Measurements from ENCODE around the gene GALNT13. TPM values are rescaled to one million over a fixed set of nuclear protein-coding genes. Genes with fewer than 3 reads are reported as not detected.

Gene GALNT13
- total RNA-seq, 1 donor from 2014 or later: 0.40 TPM

- DNase-seq (ENCODE audit: low read depth): no peak
These were observed 73.1 kb downstream of the GALNT13 start for GRCh38 chr2:153944800-153945199.

- DNase-seq (ENCODE audit: low read depth): no peak
These were observed 74.3 kb downstream of the GALNT13 start for GRCh38 chr2:153946036-153946435.

GRCh38 chr2:153953761-153954160 is 82.0 kb downstream of the GALNT13 start:
- no peak for DNase-seq (ENCODE audit: low read depth)

GRCh38 chr2:153963256-153963655 is 91.5 kb downstream of the GALNT13 start:
- DNase-seq (ENCODE audit: low read depth): peak; percentile 1

GRCh38 chr2:153967248-153967973 is 95.7 kb downstream of the GALNT13 start:
- DNase-seq (ENCODE audit: low read depth): no peak

- no peak for DNase-seq (ENCODE audit: low read depth)
These were observed 99.5 kb downstream of the GALNT13 start for GRCh38 chr2:153971250-153971649.

GRCh38 chr2:153971855-153972254 is 100.1 kb downstream of the GALNT13 start:
- no peak for DNase-seq (ENCODE audit: low read depth)

- DNase-seq (ENCODE audit: low read depth): no peak
These were observed 100.7 kb downstream of the GALNT13 start for GRCh38 chr2:153972412-153972811.

- DNase-seq (ENCODE audit: low read depth): peak; percentile 1
These were observed 114.9 kb downstream of the GALNT13 start for GRCh38 chr2:153986488-153987229.

GRCh38 chr2:153990771-153991170 is 119.0 kb downstream of the GALNT13 start:
- DNase-seq (ENCODE audit: low read depth): no peak

GRCh38 chr2:154013514-154013913 is 141.8 kb downstream of the GALNT13 start:
- no peak for DNase-seq (ENCODE audit: low read depth)

GRCh38 chr2:154015233-154015632 is 143.5 kb downstream of the GALNT13 start:
- no peak for DNase-seq (ENCODE audit: low read depth)

GRCh38 chr2:154029504-154029903 is 157.8 kb downstream of the GALNT13 start:
- DNase-seq (ENCODE audit: low read depth): no peak

- DNase-seq (ENCODE audit: low read depth): no peak
These were observed 160.5 kb downstream of the GALNT13 start for GRCh38 chr2:154032220-154032619.

GRCh38 chr2:154046493-154046892 is 174.8 kb downstream of the GALNT13 start:
- no peak for DNase-seq (ENCODE audit: low read depth)

GRCh38 chr2:154048905-154049304 is 177.2 kb downstream of the GALNT13 start:
- no peak for DNase-seq (ENCODE audit: low read depth)

- DNase-seq (ENCODE audit: low read depth): no peak
These were observed 177.8 kb downstream of the GALNT13 start for GRCh38 chr2:154049561-154049960.

GRCh38 chr2:154067124-154067523 is 195.4 kb downstream of the GALNT13 start:
- DNase-seq (ENCODE audit: low read depth): no peak

- no peak for DNase-seq (ENCODE audit: low read depth)
These were observed 207.2 kb downstream of the GALNT13 start for GRCh38 chr2:154078926-154079325.

- no peak for DNase-seq (ENCODE audit: low read depth)
These were observed 220.8 kb downstream of the GALNT13 start for GRCh38 chr2:154092571-154092970.

GRCh38 chr2:154093856-154094255 is 222.1 kb downstream of the GALNT13 start:
- DNase-seq (ENCODE audit: low read depth): no peak

- DNase-seq (ENCODE audit: low read depth): no peak
These were observed 226.2 kb downstream of the GALNT13 start for GRCh38 chr2:154097833-154098398.

- DNase-seq (ENCODE audit: low read depth): no peak
These were observed 249.0 kb downstream of the GALNT13 start for GRCh38 chr2:154120706-154121105.

Measured in renal cortical epithelial cell (primary cell).